HG03097 (cell line): ENCODE measurements around the gene ANKFN1.
"Not testable (repeated sequence)": the region's sequence is repeated elsewhere in the genome, so short reads cannot be mapped to it uniquely, and the experiment has no call there.

ENCODE experiments used
- ATAC-seq: cut with Tn5 transposase; IDR thresholded peaks from one replicate; pipeline ENCODE4 v1.9.1; 2021; ENCODE audit not compliant: unreplicated experiment, low FRiP score

Gene ANKFN1

GRCh38 chr17:56319531-56319930 is 166.3 kb downstream of the ANKFN1 start:
- ATAC-seq, result no peak

GRCh38 chr17:56320443-56320842 is 167.2 kb downstream of the ANKFN1 start:
- ATAC-seq, result no peak

DNA sequence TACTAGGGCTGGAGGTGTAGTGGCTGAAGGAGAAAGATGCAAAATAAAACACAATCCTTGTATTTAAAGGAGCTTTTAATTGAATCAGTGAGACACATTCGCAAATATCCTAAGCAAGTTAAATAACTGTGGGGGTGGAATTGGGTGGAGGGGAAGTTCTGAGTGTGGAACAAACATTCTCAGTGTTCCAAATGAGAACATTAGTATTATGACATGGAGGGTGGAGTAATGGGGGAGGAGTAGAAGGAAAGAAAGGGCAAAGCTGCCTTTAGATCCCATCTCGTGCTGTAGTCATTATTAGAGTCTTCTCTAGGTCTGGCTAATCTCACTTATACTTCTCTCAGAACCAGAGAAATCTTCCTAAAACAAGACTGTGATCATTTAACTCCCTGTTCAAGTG is 169.7 kb downstream of the ANKFN1 start:
- ATAC-seq, result no peak

- no peak for ATAC-seq
Measured at GRCh38 chr17:56324676-56325075, 171.4 kb downstream of the ANKFN1 start.

GRCh38 chr17:56325313-56326000 is 172.2 kb downstream of the ANKFN1 start:
- no peak for ATAC-seq

- ATAC-seq, result no peak
Measured at GRCh38 chr17:56326001-56326359, 172.7 kb downstream of the ANKFN1 start.

GRCh38 chr17:56347639-56348038 is 194.4 kb downstream of the ANKFN1 start:
- ATAC-seq, result no peak

DNA sequence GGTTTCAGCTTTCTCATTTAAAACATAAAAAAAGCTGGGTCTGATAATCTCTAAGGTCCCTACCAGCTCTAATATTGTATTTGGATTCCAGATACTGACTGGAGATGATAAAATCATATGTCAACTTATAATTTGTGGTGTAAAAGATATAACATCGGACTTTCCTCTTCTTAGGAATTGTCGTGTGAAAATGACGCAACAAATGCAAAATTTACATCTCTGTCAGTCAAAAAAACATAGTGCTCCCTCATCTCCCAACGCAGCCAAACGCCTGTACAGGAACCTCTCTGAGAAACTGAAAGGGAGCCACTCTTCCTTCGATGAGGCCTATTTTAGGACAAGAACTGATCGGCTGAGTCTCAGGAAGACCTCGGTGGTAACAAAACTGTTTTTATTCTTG is 197.3 kb downstream of the ANKFN1 start:
- no peak for ATAC-seq

DNA sequence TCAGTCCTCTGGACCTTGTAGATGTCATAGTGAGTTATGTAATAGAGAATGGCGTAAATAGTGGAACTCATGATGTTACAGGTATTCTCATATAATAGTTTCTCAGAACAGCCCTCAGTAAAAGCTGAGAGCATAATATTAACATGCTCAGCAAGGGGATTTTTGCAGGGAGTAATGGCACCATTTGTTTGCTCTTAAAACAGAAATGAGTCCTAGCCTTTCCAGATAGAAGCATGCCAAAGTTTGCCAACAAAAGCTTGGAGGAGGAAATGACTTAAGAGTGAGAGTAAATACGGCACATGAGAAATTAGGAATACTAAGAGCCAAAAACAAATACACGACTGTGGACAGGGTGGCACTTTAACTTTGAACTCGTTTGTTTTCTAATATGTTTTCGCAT is 198.4 kb downstream of the ANKFN1 start:
- no peak for ATAC-seq

DNA sequence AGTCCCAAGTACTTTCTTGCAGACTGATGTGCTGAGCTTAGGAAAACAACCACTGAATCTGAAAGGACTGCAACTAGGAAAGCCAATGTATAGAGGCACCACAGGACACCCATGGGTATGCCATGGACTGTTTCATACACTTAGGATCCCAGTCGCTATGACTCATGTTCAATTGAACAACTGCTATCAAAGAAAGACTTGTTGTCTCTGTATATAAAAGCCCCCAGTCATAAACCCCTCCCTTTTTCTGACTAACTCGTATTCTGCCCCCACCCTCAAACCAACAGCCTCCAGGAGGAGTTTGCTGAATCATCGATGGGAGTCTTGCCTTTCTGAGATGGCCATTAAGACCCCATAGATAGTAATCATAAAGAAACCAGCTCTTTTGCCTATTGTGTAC is 205.4 kb downstream of the ANKFN1 start:
- no peak for ATAC-seq

DNA sequence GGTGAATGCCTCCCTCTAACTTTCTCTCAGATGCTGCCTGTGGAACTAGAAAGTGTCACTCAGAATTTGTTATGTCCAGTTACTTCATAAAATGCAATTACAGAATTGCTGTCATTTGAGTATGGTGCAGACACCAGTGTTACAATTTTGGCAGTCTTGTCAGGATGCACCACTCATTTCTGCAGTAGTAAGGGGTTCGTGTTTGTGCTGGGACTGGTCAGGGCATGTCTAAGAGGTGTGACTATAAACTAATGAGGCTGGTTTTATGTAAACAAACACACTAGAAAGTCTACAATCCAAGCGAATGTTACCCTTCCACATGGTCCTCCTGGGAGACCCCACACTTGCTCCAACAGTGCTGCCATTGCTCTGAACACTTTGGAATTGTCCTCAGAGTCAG is 206.2 kb downstream of the ANKFN1 start:
- ATAC-seq, result no peak

- ATAC-seq, result no peak
Measured at GRCh38 chr17:56367366-56367765, 214.1 kb downstream of the ANKFN1 start.

DNA sequence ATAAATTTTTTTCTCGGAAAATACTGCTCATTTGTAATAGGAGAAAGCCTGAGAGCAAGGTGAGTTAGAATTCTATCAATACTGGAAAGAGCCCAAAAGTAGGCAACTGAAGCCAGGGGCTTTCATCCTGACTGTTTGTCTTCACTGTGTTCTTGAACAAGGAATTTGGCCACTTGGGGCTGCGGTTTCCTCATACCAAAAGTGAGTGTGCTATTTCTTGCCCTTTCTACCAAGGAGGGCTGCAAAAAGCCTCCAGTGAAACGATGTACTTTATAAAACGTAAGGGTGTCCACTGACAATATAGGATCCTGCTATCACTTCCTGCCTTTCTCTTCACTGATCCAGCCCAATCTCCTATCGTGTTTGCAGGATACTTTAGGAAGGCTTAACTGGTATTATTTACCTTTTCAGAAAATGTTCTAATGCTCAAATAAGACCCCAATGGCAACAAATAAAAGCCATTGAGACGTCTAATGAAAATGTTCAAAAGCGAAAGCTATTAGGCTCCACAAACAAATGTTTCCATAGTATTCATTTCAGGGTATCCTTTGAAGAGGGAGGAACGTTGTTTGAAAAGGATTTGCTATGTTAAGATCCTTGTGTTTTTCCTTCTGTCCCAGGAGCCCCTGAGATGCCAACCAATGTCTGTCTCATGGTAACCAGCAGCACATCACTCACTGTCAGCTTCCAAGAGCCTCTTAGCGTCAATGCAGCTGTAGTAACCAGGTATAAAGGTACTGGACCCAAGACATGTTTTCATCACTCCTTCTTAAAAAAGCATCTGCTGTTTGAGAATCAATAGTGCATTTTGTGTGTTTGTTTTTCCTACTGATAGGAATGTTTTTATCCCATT is 220.9 kb downstream of the ANKFN1 start:
- ATAC-seq, result no peak

- ATAC-seq, result no peak
Measured at GRCh38 chr17:56389356-56389755, 236.1 kb downstream of the ANKFN1 start.

DNA sequence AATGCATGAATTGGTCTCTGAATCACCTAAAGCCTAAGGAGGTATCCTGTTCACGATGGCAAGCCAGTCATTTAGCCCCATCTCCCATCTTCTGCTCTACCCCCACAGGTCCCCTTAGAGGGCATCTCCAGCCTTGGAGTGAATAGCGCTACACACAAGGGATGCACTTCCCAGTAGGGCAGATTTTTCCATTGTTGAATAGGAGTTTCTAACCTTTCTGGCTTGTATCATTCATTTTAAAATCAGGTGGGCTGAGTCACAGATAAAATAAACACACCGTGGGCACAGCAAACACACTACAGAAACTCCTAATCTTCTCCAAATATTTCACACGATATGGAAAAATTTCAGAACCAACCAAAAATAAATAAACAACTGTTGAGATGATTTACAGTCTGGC is 239.0 kb downstream of the ANKFN1 start:
- no peak for ATAC-seq

DNA sequence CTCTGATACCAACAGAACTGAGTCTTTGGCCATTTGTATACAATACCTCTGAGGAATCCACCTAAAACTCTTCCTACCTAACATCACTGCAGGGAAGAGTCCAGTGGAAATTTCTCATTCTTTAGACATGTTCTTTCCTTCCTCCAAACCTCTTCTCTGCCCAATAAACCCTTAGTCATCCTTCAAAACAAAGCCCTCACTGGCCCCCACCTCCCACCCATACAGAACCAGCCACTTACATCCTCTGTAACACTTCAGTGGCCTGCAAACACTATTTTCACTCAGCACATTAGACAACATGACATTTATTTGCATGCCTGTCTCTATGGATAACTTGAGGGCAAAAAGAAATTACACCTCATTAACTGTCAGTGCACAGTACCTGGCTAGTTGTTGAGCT is 239.9 kb downstream of the ANKFN1 start:
- no peak for ATAC-seq

DNA sequence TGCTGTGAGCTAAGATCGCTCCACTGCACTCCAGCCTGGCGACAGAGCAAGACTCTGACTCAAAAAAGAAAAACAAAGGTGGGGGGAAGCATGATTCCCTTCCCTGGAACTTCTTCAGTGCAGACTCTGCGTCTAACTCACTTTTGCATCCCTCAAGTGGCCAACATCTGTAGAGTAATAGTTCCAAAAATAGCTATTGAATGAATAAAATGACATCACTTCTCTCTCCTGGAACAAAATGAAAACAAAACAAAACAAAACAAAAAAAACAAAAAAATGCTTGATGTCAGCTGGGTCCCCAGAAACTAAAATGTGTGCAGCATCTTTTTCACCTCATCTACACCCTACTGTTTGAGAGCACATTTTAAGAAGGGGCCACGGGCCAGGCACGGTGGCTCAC is 242.5 kb downstream of the ANKFN1 start:
- ATAC-seq, result no peak

GRCh38 chr17:56407086-56407485 is 253.8 kb downstream of the ANKFN1 start:
- ATAC-seq, result no peak

DNA sequence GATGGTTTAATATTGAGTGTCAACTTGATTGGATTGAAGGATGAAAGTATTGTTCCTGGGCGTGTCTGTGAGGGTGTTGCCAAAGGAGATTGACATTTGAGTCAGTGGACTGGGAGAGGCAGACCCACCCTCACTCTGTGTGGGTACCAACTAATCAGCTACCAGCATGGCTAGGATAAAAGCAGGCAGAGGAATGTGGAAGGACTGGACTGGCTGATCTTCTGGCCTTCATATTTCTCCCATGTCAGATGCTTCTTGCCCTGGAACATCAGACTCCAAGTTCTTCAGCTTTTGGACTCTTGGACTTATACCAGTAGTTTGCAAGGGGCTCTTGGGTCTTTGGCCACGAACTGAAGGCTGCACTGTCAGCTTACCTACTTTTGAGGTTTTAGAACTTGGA is 259.1 kb downstream of the ANKFN1 start:
- not testable (repeated sequence) for ATAC-seq

GRCh38 chr17:56416682-56417351 is 263.5 kb downstream of the ANKFN1 start:
- ATAC-seq, result no peak

- ATAC-seq, result no peak
Measured at GRCh38 chr17:56424005-56424404, 270.7 kb downstream of the ANKFN1 start.
